AML-193 (cell line): Measurements from ENCODE around the gene ATP8B3.

ENCODE experiments used
- DNase-seq, 2 experiments: peaks; one replicate each; lab custom pipeline; 2025; lab: John Stamatoyannopoulos, UW

Gene ATP8B3, protein sequence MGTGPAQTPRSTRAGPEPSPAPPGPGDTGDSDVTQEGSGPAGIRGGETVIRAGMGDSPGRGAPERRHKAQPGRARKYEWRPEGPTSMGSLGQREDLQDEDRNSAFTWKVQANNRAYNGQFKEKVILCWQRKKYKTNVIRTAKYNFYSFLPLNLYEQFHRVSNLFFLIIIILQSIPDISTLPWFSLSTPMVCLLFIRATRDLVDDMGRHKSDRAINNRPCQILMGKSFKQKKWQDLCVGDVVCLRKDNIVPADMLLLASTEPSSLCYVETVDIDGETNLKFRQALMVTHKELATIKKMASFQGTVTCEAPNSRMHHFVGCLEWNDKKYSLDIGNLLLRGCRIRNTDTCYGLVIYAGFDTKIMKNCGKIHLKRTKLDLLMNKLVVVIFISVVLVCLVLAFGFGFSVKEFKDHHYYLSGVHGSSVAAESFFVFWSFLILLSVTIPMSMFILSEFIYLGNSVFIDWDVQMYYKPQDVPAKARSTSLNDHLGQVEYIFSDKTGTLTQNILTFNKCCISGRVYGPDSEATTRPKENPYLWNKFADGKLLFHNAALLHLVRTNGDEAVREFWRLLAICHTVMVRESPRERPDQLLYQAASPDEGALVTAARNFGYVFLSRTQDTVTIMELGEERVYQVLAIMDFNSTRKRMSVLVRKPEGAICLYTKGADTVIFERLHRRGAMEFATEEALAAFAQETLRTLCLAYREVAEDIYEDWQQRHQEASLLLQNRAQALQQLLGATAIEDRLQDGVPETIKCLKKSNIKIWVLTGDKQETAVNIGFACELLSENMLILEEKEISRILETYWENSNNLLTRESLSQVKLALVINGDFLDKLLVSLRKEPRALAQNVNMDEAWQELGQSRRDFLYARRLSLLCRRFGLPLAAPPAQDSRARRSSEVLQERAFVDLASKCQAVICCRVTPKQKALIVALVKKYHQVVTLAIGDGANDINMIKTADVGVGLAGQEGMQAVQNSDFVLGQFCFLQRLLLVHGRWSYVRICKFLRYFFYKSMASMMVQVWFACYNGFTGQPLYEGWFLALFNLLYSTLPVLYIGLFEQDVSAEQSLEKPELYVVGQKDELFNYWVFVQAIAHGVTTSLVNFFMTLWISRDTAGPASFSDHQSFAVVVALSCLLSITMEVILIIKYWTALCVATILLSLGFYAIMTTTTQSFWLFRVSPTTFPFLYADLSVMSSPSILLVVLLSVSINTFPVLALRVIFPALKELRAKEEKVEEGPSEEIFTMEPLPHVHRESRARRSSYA (N-terminal part only)

DNA sequence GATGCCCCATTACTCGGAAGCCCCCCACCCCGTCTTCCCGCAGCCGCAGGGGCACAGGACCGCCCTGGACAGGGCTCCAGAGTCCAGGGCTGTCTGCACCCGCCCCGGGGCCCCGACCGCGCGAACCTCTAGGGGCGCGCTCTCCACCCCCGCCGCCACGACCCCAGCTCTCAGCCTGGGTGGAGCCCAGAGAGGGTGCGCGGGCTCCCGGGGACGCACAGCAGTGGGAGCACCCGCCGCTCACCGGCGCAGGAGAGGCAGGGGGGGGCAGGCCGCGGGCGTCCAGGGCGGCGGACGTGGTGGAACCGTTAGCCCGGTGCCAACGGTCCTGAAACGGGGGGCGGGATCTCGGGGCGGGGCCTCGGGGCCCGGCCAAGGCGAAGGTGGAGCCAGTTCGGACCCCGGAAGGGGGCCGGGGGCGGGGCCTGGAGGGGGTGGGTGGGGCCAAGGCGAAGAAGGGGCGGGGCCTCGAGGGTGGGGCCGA lies at the start of gene ATP8B3:
Gene ATP8B3, minus strand, starts transcription at position 335 of the 484 bp plus-strand sequence. CDS start 540 bp downstream, outside the sequence.
- no peak for DNase-seq

DNA sequence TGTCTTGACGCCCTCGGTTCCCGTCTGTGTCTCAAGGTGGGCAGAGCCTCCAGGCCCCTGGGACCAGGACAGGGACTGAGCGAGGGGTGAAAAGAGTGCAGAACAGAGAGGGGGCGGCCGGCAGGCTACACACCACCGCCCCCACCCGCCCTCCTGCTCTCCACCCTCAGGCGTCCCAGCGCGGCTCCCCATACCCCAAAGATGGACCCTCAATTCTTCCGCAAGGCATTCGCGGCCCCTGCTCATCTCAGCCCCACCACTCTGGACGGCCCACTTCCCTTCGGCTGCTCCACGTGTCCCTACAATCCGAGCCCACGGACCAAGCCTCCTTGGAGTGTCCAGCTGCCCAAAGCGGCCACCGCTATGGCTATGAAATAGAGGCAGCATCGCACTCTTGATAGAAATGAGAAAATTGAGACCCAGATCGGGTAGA lies 49.5 kb upstream of the ATP8B3 start:
- DNase-seq: no peak

DNA sequence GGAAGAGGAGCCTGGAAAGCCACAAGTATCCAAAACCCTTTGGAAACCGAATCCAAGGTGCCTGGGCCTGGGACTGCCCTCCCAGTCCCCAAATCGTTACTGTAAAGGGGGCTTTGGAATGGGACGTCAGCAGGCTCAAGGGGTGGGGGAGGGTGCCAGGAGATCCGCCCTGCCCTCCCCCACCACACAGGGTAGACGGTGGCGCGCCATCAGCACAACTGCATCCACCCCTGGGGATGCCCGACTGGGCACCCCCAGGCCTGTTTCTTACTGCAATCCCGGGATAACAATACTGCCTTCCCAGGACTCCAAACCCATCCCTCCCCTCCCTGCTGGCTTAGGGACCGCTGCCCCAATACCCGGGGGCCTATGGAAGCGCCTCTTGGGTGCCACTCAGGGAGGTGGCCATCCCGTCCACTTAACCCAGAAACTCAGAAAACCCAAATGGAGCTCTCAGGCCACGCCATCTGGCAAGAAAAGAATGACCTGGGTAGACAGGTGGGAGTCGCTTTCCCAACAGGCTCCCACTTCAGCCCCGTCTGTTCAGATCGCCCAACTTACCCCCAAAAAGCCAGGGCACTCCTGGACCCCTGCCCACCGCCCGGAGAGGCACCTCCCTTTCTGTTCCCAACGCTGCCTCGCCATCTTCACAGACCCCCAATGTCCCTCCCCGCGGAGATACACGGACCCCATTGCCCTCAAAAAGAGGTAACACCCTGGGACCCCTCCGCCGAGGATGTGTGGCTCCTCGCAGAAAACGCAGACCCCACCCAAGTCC lies 48.9 kb upstream of the ATP8B3 start:
- DNase-seq: no peak

DNA sequence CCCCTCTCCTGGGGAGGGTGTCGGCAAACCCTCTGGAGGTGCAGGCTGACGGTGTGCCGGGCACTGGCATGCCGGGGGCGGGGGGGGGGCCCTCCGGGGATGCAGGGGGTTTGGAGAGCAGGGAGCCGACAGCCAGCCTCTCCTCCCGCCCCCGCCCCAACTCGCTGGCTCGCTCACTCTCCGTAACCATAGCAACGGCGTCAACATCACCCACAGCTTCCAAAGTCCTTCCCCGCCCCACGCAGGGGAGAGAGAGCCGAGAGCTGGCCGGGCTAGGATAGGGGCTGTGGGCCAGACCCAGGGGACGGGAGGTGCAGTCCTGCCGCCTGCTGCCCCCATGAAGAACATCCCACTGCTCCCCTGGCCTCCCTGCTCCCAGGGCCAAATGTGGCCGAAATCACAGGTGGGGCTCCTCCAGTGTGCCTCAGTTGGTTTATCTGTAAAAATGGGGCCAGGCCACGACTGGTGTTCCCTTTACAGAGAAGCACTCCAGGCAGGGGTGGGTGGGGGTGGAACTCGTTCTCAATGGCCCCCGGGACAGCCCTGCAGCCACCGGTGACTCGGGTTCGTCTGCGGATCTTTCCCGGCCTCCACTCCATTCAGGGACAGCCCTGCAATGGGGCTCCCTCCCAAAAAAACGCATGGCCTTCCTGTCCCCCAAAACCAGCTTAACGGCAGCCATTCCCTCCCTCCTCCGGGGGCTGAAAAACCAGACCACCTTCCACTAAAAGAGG lies 48.1 kb upstream of the ATP8B3 start:
- DNase-seq: peak in 1 of 2 experiments; percentile 60

DNA sequence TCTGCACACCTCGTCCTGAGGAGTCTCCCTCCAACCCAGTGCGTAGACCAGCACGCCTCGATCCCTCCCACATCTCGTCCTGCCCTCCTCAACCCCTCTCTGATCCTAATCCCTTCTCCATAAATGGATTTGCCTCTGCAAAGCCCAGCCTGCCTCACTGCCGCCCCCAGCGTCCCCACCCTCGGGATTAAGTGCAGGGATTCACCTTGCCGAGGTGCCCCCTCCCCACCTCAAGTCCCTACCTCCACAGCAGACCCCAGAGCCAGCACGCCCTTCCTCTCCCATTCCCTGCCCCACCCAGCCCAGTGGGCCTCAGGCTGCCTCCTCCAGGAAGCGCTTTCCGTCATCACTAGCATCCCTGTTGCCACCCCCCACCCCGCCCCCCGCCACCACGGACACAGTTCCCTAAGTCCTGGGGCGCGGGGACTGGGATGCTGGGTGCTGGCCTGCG lies 47.3 kb upstream of the ATP8B3 start:
- DNase-seq: no peak

DNA sequence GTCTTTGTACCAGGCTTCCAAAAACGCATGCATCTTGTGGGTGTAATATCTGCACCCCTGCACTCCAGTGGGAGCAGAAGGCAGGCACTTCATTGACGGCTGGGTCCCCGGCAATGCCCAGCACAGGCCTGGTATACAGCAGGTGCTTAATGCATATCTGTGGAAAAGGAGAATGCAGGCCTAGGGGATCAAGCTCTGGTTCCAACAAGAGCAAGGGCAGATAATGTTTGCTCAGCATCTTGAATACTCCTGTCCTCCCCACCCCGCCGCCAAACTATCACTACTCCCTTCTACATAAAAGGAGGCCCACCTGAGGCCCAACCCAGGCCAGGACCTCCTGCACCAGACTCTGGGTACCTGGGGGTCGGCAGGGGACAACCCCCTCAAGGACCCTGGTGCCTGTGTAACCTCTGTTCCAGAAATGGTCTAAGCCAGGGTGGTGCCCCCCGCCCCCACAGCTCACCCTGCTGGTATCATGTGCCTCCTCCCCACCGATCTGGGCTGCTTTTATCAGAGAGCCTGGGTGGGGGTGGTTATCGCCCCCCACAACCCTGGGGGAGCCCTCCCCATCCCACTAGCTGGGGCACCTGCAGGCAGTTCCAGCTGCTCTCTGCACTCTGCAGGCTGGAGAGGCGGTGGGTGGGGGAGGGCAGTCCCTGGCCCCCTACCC lies 46.5 kb upstream of the ATP8B3 start:
- DNase-seq: no peak

DNA sequence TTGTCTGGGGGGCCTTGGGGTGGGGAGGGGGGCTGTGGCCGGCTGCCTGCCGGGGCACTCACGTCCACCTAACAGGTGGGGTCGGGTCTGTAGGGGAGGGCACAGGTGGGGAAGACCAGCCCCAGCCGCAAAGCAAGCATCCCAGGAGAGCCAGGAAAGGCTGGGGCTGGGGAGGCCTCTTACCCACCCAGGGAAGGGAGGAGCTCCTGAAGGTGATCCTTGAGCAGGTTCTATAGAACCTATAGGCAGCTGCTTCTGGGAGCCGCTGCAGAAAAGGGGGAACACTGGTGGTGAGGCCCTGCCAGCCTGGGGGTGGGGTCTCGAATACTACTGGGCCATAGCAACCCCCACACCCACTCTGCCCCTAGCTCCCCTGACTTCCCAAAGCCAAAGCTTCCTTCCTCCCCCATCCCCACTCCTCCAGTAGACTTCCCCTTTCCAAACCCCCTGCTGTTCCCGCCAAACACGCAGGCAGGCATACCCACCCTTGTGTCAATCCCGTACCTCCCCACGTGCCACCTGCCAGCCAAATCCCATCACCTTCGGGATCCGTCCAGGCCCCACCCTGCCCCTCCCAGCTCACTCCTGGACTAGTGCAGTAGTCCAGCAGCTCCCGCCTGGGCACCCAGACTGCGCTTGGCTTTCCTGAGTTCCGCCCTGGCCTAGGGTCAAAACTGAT lies 45.7 kb upstream of the ATP8B3 start:
- peak in 1 of 2 experiments; percentile 17 for DNase-seq

DNA sequence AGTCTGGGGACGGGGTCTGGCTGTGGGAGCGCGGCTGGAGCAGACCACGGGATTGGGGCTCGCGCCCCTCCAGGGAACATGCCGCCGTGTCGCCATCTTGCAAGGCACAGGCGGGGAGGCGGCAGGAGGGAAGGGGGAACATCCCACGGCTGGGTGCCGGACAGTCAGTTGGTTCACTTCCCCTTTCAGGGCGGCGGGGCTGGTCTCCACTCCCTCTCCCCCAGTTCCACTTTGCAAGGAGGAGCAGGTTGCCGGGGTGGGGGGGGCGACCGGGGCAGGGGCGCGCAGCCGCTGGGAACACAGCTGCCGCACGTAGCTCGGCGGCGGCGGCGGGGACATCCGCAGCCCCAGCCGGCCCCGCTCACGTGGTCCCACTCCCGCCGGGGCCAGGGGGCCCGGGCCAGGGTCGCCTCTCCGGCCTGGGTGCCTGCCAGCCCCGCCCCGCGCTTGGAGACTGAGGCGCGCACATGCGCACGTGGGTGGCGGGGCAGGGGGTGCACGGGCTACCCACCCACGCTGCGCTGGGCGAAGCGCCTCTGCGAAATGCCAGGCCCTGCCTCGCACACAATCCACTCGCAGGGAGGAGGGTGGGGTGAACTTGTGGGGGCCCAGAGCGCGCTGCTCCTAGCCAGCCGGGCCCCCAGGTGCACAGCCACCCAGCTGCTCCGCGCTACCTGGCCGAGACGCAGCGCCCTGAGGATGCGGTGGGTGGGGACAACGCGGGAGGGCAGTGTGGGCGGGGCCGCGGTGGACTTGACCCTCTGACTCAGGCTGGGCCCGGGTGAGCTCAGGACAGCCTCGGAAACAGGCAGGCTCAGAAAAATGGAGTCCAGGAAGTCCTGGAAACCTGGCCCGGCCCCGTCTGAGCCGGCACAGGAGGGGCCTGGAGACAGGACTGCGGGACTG lies 44.9 kb upstream of the ATP8B3 start:
- DNase-seq: peak; percentile 83 to 89

DNA sequence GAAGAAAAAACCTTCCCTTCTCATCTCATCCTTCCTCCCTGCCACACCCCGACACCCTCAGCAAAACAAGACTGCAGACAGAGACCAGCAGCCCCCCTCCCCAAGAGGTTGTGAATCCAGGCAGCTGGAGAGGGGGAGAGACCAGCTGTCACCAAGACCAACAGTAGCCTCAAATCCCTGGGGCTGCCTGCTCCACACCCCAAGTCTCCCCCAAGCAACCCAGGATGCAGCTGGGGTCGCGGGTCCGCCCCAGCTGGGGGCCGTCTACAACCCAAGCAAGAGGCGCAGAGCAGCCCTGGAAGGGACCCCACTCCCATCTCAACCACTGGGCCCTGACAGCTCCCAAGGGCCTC lies 44.2 kb upstream of the ATP8B3 start:
- DNase-seq: no peak

DNA sequence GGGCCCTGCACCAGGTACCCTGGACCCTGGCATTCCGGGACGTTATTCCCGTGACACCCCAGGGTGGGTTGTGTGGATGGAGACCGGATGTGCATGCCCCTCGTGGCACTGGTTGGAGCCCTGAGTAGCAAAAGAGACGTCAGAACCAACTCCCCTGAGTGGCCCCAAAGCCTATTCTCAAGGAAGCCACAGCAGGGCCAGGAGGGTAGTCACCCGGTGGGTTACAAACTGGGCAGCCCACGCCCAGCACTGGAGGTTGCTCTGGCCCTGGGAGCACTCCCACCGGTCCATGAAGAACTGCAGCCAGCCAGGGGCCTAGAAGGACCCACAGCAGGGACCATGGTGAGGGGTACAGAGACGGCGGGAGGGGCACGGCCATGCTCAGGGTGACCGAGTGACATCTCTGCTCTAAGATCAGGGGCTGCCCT lies 43.8 kb upstream of the ATP8B3 start:
- no peak for DNase-seq

DNA sequence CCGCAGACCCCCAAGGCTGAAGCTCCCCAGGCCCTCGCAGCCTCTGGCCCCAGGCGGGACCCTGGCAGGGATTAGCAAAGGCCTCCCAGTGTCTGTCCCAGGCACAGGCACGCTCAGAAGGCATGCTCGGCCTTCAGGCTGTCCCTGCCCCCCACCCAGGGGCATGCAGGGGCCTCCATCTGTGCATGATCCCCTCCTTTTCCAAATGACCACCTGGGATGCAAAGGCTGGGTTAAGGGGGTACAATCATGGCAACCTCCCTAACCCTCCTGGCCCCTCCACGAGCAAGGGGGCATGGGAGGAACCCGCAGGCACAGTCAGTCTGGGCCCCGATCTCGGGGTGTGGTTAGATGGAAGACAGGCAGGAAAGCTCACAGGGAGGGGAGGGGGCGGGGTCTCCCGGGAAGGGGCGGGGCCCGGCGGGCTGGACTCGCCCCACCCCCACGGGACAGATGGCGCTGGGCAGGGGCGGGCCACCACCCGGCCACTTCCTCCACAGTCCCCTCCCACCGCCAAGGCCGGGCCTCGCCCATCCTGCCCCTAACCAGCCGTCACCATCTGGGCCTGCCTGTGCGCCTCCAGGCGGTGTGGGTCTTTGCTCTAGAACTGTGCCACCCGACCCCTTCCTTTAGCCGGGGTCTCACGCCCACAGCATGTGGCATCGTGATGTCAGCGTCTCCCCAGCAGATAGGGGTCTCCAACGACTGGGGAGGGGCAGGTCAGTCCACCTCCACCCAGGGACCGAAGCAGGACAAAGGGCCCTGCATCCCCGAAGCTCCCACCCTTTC lies 43.2 kb upstream of the ATP8B3 start:
- peak; percentile 78 to 83 for DNase-seq

DNA sequence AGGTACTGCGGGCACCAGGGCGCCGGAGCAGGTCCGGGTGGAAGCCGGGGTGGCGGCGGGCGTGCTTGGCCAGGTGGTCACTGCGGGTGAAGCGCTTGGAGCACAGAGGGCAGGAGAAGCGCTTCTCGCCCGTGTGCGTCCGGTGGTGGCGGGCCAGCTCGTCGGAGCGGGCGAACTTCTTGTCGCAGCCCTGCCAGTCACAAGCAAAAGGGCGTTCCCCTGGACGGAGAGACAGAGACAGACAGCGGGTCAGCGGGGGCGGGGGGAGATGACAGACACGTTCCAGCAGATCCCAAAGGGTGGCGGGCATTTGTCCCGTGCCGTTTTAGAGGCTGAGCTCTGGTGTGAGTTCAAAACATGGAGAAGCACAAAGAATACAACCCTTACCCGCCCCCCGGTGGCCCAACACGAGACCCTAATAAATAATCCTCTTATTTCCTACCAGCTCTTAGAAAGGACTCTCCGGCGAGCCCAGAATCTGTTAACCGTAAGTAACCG lies 42.5 kb upstream of the ATP8B3 start:
- DNase-seq: no peak

DNA sequence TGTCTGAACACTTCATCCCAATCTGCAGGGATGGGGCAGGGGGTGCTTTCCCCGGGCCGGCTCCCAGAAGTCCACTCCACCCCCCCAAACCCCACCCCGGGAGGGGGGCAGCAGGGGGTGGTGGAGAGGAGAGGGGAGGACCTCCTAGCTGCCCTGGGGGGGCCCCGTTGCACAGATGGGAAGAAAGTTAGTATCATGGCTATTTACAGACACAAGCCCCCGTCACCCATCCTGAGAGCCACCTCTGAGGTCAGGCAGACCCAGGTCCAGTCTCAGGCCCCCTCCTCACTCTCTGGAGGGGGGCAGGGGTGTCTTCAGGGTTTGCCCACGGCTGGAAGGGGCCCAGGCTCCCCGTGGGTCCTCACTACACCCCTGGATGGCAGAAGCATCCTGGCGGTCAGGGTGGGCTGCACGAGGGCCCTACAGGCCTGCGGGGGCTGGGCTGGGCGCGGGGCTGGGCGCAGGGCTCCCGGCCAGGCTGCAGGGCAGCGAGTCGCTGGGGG lies 42.0 kb upstream of the ATP8B3 start:
- no peak for DNase-seq

DNA sequence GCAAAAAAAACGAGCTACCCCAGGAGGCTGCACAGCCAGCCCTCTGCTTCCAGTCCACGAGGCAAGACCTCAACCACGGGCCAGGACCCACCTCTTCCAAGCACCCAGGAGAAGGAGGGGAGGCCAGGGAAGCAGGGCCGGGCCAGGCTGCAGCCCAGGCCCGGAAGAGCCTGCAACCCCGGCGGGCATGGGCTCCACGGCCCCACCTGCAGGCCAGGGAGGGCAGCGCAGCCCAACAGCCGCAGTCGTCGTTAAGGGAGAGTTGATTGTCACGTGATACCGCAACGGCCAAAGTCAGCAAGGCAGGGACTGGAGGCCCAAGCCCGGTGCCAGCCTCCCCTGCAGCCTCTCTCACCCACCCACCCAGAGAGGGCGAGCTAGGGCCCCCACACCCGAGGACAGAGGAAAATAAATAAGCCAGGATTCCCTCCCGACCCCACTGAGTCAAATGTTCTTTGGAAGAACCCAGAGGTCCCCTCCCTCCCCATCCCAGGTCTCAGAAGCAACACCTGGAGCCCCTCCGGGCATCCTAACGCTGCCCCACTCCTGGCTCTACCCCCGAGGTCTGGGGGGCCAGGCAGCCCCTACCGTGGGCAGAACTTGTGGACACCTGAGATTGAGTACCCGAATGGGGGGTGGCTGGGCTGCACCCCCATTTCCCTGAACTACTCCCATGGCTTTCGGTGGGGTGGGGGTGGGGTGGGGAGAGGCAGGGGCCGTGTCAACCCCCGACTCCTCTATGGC lies 41.4 kb upstream of the ATP8B3 start:
- DNase-seq: peak; percentile 64 to 75

DNA sequence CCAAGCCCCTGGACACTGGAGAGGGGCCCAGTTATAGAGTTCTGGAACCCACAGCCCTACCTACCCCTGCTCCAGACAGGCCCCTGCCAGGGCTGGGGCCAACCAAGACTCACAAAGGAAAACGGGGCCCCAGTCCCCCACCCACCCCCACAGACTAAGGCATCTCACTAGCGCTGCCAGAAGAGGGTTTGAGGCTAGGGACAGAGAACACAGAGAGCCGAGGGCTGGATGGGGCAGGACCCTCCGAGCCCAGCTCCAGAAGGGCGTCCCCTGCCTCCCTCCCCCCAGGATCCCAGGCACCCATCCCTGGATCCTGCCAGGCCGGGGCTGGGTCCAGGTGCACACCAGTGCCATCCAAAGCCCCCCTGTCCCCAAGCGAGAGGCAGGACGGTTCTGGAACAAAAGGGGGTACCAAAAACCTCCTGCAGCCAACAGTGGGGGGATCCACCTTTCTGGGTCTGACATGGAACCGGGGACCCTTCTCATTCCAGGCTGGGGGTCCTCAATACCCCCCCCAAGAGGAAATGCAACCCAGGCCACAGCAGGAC lies 40.6 kb upstream of the ATP8B3 start:
- DNase-seq: no peak
